GM12875 (cell line): ENCODE measurements around the gene PEAK1.

ENCODE experiments used
- H3K4me3 ChIP-seq: one replicate; pipeline ENCODE4 v1.5.1; 2011; ENCODE audit warnings: low read depth, low read length, control low read depth
- TF ChIP-seq, protein P1 (sequence below): IDR thresholded peaks from 2 replicates; pipeline ENCODE4 v1.5.1; 2011; ENCODE audit warnings: low read depth, mild to moderate bottlenecking, control low read depth, inconsistent platforms, low read length, moderate library complexity, borderline replicate concordance; ENCODE audit not compliant: insufficient read depth

Gene PEAK1

DNA sequence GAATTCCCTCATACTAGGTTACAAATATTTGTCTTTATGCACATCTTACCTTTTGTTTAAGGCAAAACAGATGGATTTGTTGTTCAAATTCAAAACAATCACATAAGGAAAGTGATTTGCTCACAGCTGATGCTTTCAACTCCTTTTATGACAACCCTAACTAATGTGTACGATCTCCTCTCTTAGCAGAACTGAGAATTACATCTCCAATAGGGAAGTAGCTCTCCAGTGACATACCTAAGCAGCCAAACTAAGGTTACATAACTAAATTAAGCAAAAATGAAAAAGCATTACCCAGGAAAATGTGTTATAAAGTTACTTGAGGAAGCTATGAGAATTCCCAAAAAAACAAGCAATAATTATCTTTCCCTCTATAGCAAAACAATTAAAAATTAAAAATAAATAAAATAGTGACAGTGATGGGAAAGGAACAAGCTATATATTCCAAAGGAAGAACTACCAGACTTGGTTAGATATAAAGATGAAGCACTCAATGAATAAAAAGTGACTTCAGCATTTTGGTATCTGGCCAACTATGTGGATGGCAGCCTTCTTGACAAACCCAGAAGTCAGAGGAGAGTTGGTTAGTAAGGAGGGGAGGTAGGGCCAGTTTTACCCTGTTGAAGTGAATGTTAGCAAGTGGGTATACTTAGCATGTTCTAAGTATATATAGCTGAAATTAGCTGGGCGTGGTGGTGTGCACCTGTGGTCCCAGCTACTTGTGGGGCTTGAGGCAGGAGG is 32.4 kb downstream of the PEAK1 start:
- H3K4me3 ChIP-seq, result no peak overlapping the region
- TF ChIP-seq, protein P1, sequence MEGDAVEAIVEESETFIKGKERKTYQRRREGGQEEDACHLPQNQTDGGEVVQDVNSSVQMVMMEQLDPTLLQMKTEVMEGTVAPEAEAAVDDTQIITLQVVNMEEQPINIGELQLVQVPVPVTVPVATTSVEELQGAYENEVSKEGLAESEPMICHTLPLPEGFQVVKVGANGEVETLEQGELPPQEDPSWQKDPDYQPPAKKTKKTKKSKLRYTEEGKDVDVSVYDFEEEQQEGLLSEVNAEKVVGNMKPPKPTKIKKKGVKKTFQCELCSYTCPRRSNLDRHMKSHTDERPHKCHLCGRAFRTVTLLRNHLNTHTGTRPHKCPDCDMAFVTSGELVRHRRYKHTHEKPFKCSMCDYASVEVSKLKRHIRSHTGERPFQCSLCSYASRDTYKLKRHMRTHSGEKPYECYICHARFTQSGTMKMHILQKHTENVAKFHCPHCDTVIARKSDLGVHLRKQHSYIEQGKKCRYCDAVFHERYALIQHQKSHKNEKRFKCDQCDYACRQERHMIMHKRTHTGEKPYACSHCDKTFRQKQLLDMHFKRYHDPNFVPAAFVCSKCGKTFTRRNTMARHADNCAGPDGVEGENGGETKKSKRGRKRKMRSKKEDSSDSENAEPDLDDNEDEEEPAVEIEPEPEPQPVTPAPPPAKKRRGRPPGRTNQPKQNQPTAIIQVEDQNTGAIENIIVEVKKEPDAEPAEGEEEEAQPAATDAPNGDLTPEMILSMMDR, result no peak

DNA sequence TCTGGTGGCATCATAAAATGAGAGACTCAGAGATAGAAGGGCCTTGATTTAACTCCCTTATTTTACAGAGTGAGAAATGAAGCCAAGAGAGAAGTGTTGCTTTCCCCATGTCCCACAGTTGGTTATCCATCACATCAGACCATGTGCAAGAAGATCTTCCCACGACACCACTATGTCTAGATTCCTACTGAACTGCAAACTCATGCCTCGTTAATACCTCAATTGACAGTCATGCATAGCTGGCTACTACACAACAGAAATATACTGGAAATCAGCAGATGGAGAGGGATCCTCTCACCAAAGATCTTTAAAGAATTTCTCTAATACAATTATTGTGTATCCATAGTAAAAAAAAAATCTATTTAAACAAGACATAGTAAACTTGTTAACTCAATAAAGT is 33.3 kb downstream of the PEAK1 start:
- TF ChIP-seq, protein P1, result no peak
- H3K4me3 ChIP-seq, result no peak overlapping the region

DNA sequence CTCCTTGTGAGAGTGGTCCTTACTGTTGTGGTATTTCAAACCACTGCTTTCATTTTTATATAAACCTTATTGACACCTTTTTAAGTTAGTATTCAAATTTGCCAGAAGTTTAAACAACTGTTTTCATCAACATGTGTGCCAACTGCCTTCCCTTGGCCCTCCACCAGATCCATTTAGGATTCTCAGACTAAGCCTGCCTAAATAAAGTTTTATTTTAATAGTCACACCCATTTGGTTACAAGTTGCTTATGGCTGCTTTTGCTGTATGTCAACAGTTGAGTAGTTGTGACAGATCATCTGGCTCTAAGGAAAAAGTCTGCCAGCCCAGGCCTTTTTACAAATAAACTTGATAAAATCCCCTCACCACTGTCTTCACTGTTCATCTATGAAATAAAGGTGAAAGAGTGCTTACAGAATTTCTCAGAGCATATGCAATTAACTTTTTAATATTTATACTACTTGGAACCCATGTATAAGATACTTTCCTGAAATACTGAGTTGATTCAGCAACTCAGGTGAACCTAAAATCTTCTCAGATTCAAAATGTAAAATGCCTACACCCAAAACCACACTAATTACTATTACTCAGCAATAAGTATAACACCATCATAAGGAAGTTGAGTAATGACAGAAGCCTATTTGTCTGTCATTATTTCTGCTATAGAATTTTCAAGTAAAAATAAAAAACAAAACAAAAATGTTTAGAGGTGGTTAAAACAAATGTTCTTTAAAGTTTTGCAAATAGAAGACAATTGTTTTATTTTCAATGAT is 35.1 kb downstream of the PEAK1 start:
- TF ChIP-seq, protein P1, result no peak
- no peak overlapping the region for H3K4me3 ChIP-seq

DNA sequence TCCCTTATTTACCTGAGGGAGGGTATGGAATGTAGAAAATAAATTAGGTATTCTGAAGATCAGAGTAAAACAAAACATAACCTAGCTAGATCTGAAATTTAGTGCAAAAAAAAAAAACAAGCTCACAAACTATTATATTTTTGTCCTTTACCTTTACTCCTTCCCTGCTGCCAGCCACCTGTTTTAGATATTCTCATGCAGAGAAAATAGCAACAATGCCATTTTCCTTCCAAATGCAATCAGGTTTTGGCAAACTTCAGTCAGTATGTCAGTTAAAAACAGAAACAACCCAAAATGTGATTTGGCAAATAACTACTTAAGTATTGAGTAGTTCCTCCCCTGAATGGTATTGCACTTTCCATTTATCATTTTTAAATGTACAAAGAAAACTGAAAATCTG is 35.8 kb downstream of the PEAK1 start:
- TF ChIP-seq, protein P1, result no peak
- no peak overlapping the region for H3K4me3 ChIP-seq

DNA sequence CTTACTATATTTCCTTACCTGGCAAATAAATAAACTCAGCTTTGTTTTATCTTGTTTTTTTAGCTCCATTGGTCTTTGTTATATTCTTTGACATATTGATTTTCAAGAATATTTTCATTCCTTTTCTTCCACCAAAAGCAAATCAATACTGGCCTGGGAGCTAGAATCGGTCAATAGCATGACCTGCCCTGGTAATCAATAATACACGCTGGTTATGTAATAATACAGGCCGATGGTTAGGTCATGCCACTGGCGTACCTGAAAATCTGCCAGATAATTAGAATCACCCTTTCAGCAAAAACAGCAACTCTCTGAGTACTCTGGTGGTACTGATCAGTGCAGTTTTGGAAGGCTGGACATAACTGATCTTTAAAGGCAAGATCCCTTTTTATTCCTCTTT is 39.9 kb downstream of the PEAK1 start:
- TF ChIP-seq, protein P1, result no peak
- no peak overlapping the region for H3K4me3 ChIP-seq

DNA sequence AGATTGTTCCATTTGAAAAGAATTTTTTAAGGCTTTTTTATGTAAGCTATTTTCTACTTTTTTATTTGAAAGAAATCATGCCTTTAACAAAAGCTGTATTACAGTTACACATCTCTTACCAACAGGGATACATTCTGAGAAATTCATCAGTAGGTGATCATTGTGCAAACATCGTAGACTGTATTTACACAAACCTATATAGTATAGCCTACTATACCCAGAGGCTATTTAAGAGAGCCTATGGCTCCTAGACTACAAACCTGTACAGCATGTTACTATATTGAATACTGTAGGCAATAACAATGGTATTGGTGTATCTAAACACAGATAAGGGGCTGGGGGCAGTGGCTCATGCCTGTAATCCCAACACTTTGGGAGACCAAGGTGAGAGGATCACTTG is 43.1 kb downstream of the PEAK1 start:
- TF ChIP-seq, protein P1, result no peak
- no peak overlapping the region for H3K4me3 ChIP-seq

DNA sequence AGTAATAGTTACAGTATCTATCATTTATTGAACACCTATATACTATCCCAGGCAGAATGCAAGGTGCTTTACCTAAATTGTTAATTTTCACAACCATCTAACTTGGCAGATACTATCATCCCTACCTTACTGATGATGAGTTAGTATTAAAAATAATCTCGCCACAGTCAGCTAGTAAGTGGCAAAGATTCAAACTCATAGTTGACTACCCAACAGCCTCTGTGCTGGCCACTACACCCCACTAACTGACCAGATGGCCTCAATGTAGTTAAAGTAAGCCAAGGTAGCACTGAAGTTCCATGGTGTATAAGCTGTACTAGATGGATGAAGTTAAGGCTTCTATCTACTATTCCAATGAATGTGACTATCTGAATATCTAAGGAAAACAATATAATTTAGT is 44.8 kb downstream of the PEAK1 start:
- no peak overlapping the region for H3K4me3 ChIP-seq
- TF ChIP-seq, protein P1, result no peak
